Right cardiac atrium (tissue), 5 donors: ENCODE data around the gene POLR1A. TPM values are rescaled to one million over a fixed set of nuclear protein-coding genes. Genes with fewer than 3 reads are reported as not detected.

Source experiments
- ATAC-seq, 2 donors: fragments of 200-7000 bp; cut with Tn5 transposase; one replicate each; pipeline versions ENCODE4 v1.8.0 to v1.9.1; 2020; ENCODE audit warnings: moderate library complexity in 2 of 2, mild to moderate bottlenecking in 1 of 2
- DNase-seq, 3 donors: peaks; one replicate each; pipeline ENCODE4 v3.0.0-alpha.2; 2020
- H3K27ac ChIP-seq: one replicate; pipeline ENCODE4 v1.5.1; 2013; ENCODE audit warnings: mild to moderate bottlenecking, low read length, control low read depth, moderate library complexity
- H3K27me3 ChIP-seq: one replicate; pipeline ENCODE4 v1.6.1; 2013; ENCODE audit not compliant: control insufficient read depth, insufficient read depth
- H3K4me1 ChIP-seq: one replicate; pipeline ENCODE4 v1.6.1; 2013; ENCODE audit warnings: low read length; ENCODE audit not compliant: control insufficient read depth, insufficient read depth
- H3K4me3 ChIP-seq: one replicate; pipeline ENCODE4 v1.5.1; 2013; ENCODE audit warnings: low read length, control low read depth
- H3K9me3 ChIP-seq: one replicate; pipeline ENCODE4 v1.6.1; 2013; ENCODE audit warnings: low read length; ENCODE audit not compliant: control insufficient read depth
- WGBS: extraction: QIAGEN DNeasy Blood & Tissue Kit; methylation state at CpG from one replicate; pipeline ENCODE4 v1.1.7; 2013; 5-methylcytosine and 5-hydroxymethylcytosine counted together
- intact Hi-C, 4 donors: fragments of 100-400 bp; cut with DNase I; formaldehyde crosslinking; loops; one replicate each; pipeline versions ENCODE4 v1.11.0 to v1.14.0; 2022 to 2023
- long read RNA-seq, 4 donors: library from polyadenylated mRNA; unstranded; transcript quantifications; one replicate each; pipeline ENCODE4 v2.0.0, GENCODE V29; 2020 to 2021
- polyA plus RNA-seq: library from polyadenylated mRNA; stranded (reverse); fragments of 200-250 nt; gene quantifications from one replicate; pipeline ENCODE4 v1.2.3, GENCODE V29; 2013
- total RNA-seq, 4 donors: library from RNA; stranded (reverse); fragmentation: NEBNext Ultra II Directional; extraction: Animal tissue kit (Norgen Biotek cat#: 25700); gene quantifications; one replicate each; pipeline ENCODE4 v1.2.1, GENCODE V29; 2021
- donor health status: healthy with polysubstance abuse.
- donor health status: DM: no; HTN: yes; CAD: no.
- donor health status: DM: no; HTN: no; CAD: no.
- donor health status: DM: no; HTN: yes; CAD: no; lungs with severe emphysema.
- donor health status: DM: yes; HTN: yes; CAD: no.

POLR1A gene
- total RNA-seq (10 to 100 TPM; 15.4 to 29.9 (median 18.8) TPM), polyA plus RNA-seq (4.7 TPM)
- long read RNA-seq, donor 1, partial matches to known transcripts: 12 of 19 reads
- long read RNA-seq, donor 1, other reads (novel, unspliced or antisense): 7 of 19 reads
- long read RNA-seq, donor 2, partial matches to known transcripts: 4 of 5 reads
- long read RNA-seq, donor 2, other reads (novel, unspliced or antisense): 1 of 5 reads
- long read RNA-seq, donor 3, full-length matches to known transcripts: 3 of 43 reads
- long read RNA-seq, donor 3, partial matches to known transcripts: 13 of 43 reads
- long read RNA-seq, donor 3, other reads (novel, unspliced or antisense): 27 of 43 reads
- long read RNA-seq, donor 4, partial matches to known transcripts: 1 of 5 reads
- long read RNA-seq, donor 4, other reads (novel, unspliced or antisense): 4 of 5 reads

DNA sequence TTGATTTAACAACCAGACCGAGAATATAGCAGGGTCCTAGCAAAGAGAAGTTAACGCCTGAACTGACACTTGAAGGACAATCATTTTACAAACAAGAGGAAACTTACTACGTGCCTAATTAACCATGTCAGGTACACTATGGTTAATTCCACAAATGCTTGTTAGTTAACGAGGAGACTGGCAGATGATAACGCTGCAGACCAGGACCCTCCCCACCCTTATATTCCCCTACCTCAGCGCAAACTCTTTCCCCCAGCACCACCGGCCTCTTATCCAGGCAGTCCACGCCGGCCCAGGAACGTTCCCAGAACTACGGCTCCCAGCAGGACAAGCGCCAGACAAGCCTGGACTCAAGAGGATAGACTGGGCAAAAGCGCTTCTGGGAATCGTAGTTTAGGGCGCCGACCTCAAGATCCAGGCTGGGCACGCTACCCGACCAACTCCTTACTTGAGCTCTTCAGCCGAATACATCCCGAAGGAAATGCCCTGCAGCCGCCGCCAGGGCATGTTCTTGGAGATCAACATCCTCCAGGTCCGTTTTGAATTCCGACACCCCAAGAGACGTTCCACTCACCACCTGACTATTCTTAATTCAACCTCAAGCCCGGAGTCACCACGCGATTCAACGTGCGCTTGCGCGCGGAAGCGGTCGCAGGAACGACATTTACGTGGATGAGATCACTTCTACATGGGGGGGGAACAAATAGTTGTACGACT lies at the start of gene POLR1A:
Gene POLR1A (minus strand): TSS at position 635 of the 717 bp plus-strand sequence. CDS start 110 bp downstream, at position 525.
- H3K9me3 ChIP-seq: no peaks in the 10 kb centered on the region
- no peaks in the 10 kb centered on the region for H3K27me3 ChIP-seq
- H3K4me3 ChIP-seq: peak within 1 kb of the TSS; percentile 59
- under 1% methylated on average over 38 of the region's 38 CpGs for WGBS
- H3K27ac ChIP-seq: peak within 1 kb of the TSS; percentile 86
- peak; percentile 91 to 96 (median 93) for DNase-seq
- intact Hi-C loops: no loop called here
- ATAC-seq: peak; percentile 97
- H3K4me1 ChIP-seq: no peaks in the 10 kb centered on the region

DNA sequence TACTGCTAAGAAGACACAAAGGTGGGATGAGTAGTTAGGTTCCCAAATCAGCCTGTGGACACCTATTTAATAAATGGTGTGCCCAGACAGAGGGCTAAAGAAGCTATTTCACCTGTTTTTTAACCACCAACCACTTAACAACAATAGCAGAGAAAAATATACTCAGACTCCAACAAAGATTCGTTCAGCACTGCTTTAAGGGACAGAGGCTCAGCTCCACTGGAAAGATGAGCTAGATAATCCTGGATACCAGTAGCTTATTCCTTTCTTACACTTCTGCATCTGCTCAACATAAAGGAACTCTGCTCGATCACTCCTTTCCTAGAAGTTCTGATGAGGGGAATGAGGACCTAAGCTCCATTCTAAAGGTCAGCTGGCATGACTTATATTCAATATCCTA lies 44.8 kb upstream of the POLR1A start:
- DNase-seq (no peak), ATAC-seq (no peak)
- Histone ChIP-seq H3K27ac (no peak overlapping the region), H3K9me3 (no peaks in the 10 kb centered on the region), H3K27me3 (no peaks in the 10 kb centered on the region), H3K4me3 (no peak overlapping the region), H3K4me1 (no peaks in the 10 kb centered on the region)
- 95% methylated on average over 2 of the region's 2 CpGs for WGBS
- intact Hi-C loops: no loop called here

DNA sequence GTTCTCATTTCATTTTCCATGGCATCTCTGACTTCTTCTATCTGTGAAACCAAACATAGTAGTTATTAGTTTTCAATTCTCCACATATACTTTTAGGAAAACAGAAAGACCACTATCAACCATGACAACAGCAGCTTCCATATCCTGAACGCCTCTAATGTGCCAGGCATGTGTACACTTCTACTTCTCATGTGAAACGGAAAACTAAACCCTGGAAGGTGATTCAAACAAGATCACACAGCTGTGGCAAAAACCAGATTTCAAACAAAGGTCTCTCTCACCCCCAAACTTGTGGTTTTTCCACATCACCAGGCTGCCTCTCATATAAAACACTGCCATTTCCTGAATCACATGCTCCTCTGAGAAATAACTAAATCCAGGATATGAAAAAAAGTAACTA lies 42.1 kb upstream of the POLR1A start:
- Histone ChIP-seq H3K4me1 (no peaks in the 10 kb centered on the region), H3K27me3 (no peaks in the 10 kb centered on the region), H3K9me3 (no peaks in the 10 kb centered on the region), H3K4me3 (no peak overlapping the region), H3K27ac (no peak overlapping the region)
- no peak for ATAC-seq
- no peak for DNase-seq
- intact Hi-C loops: no loop called here
- 92% methylated on average over 2 of the region's 2 CpGs for WGBS

DNA sequence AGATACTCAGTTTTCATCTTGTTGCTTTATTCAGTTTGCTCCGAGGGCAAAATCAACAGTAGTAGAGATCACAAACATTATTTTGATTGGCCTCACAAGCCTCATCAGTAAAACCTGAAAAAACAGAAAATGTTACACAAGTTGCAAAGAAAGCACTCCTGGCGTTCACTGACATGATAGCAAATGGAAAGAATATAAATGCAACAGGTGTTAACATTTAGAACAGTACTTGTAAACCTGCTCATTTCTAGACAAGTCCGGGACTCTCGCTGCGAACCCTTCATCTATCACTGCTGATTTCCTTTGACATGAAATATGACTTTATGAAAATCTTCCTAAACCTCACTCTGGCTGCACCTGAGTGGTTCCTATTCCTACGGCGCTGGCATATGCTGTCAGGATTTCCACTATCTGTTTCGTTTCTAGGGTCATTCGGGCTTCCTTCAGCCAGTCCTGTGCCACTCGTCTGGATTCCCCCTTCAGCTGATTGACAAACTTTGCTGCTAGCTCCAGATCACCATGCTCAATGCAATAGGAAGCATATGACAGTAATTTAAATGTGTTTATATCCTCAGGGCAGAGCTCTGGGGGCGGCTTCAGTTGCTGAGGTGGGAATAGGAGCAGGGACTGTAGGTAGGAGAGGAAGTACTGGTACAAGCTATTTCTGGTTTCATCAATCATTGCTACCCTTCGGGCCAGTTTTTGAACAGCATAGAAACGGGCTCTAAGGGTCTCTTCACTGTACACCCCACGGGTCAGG lies 38.4 kb upstream of the POLR1A start:
- WGBS: 87% methylated on average over 14 of the region's 14 CpGs
- ATAC-seq (no peak), DNase-seq (no peak)
- H3K27me3 ChIP-seq: no peaks in the 10 kb centered on the region
- H3K9me3 ChIP-seq: no peaks in the 10 kb centered on the region
- H3K4me3 ChIP-seq: no peak overlapping the region
- no peaks in the 10 kb centered on the region for H3K4me1 ChIP-seq
- no peak overlapping the region for H3K27ac ChIP-seq
- intact Hi-C loops: no loop called here

DNA sequence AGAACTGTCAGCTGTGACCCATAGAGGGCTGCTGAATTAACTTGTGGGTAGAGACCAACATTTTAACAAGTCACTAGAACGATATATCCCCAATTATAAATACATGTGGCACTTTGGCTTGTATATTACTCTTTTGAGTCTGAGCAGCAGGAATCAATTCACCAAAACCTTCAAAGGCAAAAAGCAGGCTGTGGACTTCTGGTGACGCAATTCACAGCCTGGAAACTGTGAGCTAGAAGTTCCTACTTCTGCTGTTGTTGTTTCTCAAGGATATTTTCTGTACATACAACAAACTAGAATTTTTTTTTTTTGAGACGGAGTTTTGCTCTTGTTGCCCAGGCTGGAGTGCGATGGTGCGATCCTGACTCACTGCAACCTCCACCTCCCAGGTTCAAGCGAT lies 37.6 kb upstream of the POLR1A start:
- H3K9me3 ChIP-seq: no peaks in the 10 kb centered on the region
- H3K27ac ChIP-seq: no peak overlapping the region
- ATAC-seq: no peak
- no peak for DNase-seq
- intact Hi-C loops: no loop called here
- no peaks in the 10 kb centered on the region for H3K27me3 ChIP-seq
- 89% methylated on average over 6 of the region's 6 CpGs for WGBS
- H3K4me1 ChIP-seq: no peaks in the 10 kb centered on the region
- no peak overlapping the region for H3K4me3 ChIP-seq

DNA sequence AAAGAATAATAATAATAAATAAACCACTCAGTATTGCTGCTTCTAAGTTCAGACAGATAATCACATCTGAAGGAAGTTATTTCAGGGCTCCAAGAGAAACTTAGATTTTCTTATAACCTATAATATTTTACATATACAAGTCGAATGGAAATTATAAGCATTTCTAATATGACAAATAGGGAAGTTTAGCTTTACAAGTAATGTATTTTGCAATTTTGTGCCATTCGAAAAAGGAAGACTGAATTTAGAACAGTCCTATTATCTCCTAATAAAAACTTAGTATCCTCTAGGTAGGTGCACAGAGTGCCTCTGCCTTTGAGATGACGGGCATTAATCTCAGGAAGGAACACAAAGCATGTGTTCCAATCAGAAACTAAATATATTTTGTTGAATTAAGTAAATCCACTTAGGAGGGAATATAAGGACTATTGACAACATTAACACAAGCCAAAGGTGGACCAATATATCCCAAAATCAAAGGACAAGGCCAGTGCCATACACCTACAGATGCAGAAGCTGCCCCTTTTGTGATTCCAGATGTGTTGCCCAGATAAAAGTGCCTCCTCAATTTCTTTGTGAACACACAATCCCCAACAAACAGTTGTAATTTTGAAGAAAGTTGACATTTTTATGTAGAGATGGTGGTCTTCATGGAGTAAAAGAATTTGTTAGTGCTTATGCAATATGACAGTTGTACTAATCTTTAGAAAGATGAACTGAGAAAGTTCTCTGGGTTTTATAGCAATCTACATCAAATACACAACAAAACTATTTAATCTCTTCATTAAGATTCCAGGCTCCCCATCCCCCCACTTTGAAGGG lies 37.0 kb upstream of the POLR1A start:
- ATAC-seq (no peak), DNase-seq (no peak)
- H3K9me3 ChIP-seq: no peaks in the 10 kb centered on the region
- intact Hi-C loops: no loop called here
- 76% methylated on average over 3 of the region's 3 CpGs for WGBS
- H3K27ac ChIP-seq: no peak overlapping the region
- H3K4me3 ChIP-seq: no peak overlapping the region
- H3K4me1 ChIP-seq: no peaks in the 10 kb centered on the region
- no peaks in the 10 kb centered on the region for H3K27me3 ChIP-seq

DNA sequence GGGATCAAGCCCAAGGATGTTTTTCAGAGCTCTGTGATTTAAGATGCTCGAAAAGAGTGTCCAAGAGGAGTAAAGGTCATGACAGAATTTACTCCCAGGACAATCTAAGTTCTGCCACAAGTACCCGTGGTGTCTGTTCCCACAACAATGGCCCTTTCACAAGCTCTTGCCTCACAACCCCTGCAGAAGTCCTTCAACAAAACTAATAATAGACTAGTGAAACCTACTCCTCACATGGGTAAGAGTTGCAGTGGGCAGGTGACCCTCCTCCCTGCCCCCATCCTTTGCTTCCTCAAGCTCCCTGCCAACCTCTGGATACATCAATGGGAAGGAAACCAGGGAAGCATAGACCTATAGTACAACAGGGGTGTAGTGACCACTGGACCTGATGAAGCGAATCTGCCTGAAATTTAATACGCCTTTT lies 35.3 kb upstream of the POLR1A start:
- Histone ChIP-seq H3K27ac (no peak overlapping the region), H3K9me3 (no peaks in the 10 kb centered on the region), H3K4me1 (no peaks in the 10 kb centered on the region), H3K4me3 (no peak overlapping the region), H3K27me3 (no peaks in the 10 kb centered on the region)
- 73% methylated on average over 4 of the region's 4 CpGs for WGBS
- ATAC-seq (no peak), DNase-seq (no peak)
- intact Hi-C loops: no loop called here

DNA sequence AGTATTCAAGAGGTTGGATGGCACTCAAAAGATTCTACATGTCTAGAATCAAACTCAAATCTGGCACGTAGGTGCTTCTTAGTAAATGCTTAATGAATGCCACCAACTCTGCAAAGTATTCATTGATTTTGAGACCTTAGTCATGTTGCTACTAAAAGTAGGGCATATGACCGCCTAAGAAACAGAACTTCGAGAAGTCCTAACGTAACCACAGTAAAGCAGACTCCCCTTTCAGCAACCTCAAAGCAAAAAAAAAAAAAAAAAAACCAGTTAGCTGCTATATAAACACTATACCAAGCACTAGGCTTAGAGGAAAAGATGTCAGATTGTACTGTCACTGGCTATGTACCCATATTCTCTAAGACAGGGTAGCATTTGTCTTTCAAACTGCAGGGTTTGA lies 34.3 kb upstream of the POLR1A start:
- no peak overlapping the region for H3K27ac ChIP-seq
- no peak for DNase-seq
- H3K9me3 ChIP-seq: no peaks in the 10 kb centered on the region
- H3K27me3 ChIP-seq: no peaks in the 10 kb centered on the region
- intact Hi-C loops: no loop called here
- no peak for ATAC-seq
- H3K4me3 ChIP-seq: no peak overlapping the region
- 90% methylated on average over 4 of the region's 4 CpGs for WGBS
- no peaks in the 10 kb centered on the region for H3K4me1 ChIP-seq

DNA sequence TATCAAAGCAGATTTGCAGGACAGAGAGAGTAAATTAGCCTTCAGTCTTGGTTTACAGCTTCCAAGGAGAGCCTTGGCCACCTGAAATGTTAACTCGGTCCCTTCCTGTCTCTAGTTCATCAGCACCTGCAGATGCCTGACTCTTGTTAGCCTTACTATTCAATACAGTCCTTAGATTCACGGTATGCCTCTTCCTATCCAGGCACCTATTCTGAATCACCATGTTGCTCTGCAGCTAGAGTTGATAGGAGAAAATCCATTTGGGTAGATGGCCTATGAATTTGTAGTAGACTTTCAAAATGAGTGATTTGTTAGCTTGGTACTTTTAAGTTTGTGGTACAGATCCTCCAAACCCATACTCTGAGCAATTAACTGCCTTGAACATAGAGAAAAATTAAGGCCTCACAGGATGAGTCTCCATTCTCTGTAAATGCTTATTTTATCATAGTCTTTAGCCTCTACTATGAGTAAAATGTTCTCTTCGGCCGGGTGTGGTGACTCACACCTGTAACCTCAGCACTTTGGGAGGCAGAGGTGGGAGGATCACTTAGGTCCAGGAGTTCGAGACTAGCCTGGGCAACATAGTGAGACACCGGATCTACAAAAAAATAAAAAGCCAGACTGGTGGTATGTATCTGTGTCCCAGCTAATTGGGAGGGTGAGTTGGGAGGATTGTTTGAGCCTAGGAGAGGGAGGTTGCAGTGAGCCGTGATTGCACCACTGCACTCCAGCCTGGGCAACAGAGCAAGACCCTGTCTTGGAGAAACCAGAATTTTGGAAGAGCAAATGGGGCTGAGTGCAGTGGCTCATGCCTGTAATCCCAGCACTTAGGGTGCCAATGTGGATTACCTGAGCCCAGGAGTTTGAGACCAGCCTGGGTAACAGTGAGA lies 33.3 kb upstream of the POLR1A start:
- H3K27me3 ChIP-seq: no peaks in the 10 kb centered on the region
- intact Hi-C loops: no loop called here
- ATAC-seq (no peak), DNase-seq (no peak)
- H3K27ac ChIP-seq: no peak overlapping the region
- no peaks in the 10 kb centered on the region for H3K4me1 ChIP-seq
- 97% methylated on average over 7 of the region's 7 CpGs for WGBS
- no peaks in the 10 kb centered on the region for H3K9me3 ChIP-seq
- no peak overlapping the region for H3K4me3 ChIP-seq

DNA sequence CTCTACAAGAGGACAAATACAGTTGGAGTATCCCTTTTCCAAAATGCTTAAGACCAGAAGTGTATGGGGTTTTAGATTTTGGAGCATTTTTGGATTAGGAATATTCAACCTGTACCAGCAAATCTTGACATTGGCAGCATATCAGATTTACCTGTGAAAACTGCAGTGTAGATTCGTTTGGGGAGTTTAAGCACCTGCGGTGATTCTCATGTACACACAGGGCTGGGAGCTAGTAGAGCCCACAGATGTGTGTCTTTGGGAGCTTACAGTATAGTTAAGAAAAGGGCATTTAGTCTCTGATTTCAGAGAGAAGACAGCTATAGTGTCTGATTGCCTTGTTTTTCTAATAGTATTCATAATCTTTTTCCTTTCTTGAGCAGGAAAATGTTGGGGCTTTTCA lies 30.5 kb upstream of the POLR1A start:
- Histone ChIP-seq H3K4me1 (no peaks in the 10 kb centered on the region), H3K4me3 (no peak overlapping the region), H3K27me3 (no peaks in the 10 kb centered on the region), H3K27ac (no peak overlapping the region), H3K9me3 (no peaks in the 10 kb centered on the region)
- intact Hi-C loops: no loop called here
- DNase-seq (no peak), ATAC-seq (no peak)
- WGBS: 87% methylated on average over 2 of the region's 2 CpGs
